NCI-H1105 treated with DMSO at 0.1 percent for 48 hours (cell line): ENCODE measurements around the gene GALNT17.
"Not testable (repeated sequence)": the region's sequence is repeated elsewhere in the genome, so short reads cannot be mapped to it uniquely, and the experiment has no call there.

Source experiments
- DNase-seq: peaks from one replicate; lab custom pipeline; 2025; lab: John Stamatoyannopoulos, UW

Gene GALNT17

DNA sequence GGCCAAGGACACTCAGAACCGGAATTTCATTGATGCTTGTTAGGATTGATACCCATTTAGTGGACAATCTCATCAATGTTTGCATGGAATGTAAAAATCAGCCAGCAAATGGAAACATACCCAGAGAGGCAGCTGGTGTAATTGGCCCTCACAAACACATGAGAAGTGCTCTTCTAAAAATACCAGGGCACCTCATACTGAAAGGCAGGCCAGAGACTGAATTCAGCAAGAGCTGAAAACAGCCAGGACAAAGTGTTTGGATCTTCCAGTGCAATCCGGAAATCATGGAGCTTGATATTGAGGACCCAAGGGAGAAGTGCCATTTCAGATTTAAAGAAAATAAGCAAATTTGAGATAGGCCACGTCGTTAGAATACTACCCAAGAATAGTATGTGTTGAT lies 498.6 kb downstream of the GALNT17 start:
- no peak for DNase-seq

DNA sequence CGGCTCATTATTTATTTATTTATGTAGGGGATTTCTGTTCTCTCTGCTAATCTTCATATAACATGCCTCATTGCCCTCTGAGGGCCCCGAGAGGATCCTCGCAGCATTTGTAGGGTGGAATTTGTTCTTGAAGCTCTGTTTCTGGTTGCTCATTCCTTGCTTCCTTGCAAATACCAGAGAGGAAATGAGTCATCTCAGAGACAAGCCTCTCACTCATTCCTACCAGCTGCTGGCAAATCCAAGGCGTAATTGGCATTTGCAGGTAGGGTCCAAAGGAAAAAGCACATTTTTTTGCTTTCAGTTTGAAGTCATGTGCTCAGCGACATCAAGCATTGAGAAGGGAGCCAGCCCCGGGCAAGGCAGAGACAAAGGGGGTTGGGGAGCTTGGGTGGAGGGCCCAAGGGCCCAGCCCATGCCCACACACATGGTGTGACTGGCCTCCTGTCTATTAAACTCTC lies 501.6 kb downstream of the GALNT17 start:
- DNase-seq, result no peak

DNA sequence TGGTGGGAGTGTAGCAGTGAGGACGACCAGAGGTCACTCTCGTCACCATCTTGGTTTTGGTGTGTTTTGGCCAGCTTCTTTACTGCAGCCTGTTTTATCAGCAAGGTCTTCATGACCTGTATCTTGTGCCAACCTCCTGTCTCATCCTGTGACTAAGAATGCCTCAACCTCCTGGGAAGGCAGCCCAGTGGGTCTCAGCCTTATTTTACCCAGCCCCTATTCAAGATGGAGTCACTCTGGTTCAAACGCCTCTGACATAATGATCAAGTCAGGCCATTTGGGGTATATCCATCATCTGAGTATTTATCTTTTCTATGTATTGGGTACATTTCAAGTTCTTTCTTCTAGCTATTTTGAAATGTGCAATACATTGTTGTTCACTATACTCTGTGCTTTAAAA lies 503.9 kb downstream of the GALNT17 start:
- DNase-seq, result not testable (repeated sequence)

DNA sequence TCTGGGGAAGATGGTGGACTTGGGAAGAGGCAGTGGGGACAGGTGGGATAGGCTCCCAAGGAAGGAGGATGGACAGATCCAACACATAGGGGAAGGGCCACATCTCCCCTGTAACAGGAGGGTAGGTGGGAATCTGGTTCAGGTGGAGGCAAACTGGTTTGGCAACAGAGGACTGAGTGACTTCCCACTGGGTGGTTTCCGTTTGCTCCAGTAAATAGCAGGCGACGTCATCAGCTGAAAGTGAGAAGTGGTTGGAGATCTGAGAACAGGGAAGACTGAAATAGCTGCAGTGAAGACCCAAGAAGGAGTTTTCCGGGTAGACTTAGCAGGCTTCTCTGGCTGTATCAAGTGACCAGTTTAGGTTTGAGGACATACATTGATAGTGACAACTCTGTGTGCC lies 504.4 kb downstream of the GALNT17 start:
- DNase-seq, result no peak

DNA sequence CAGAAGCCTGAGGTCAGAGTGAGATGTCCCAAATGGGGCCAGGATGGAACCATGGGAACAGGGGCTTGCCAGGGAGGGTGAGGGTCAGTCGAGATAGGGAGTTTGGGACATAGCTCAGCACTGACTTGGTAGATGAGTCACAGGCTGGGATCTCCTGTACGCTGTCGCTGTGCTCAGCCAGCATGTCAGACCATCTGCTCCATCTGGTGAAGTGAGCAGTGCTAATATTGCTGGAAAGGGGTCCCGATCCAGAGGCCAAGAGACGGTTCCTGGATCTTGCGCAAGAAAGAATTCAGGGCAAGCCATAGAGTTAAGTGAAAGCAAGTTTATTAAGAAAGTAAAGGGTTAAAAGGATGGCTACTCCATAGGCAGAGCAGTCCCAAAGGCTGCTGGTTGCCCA lies 505.6 kb downstream of the GALNT17 start:
- DNase-seq, result no peak

DNA sequence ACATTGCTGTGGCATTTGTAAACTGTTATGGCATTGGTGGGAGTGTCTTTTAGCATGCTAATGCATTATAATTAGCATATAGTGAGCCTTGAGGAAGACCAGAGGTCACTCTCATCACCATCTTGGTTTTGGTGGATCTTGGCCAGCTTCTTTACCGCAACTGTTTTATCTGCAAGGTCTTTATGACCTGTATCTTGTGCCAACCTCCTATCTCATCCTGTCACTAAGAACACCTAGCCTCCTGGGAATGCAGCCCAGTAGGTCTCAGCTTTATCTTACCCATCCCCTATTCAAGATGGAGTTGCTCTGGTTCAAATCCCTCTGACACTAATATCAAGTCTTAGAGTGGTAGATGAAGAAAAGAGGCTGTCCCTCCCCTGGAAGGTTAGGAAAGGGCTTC lies 506.2 kb downstream of the GALNT17 start:
- no peak for DNase-seq

DNA sequence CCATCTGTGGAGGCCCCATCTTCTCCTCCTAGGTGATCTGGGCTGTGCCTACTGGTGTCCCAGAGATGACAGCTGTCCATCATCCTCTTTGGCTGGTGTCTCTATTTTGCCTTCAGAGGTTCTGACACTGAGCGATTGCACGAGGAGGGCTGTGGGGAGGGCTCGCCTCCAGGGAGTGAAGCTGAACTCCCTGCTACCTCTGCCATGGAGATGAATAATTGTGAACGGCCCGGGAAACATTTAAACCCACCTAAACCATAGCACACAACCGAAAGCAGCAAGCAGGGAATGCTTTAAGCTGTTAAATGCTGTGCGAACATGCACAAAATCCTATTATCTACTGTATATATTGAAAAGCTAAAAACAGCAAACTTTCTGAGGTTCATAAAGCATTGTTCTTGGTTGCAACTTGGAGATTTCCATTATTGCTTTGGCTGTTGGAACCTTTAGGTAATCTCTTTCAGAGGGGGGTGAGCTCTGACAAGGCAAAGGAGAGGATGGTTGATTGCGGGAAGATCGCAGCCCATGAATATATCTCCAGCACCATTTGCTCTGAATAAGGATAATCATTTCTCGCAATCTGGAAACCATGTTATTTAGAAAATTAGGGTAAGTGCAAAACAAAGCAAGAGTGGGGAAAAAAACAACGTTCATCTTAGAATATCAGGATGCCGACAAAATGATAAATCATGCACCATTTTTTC lies 507.6 kb downstream of the GALNT17 start:
- DNase-seq, result no peak

DNA sequence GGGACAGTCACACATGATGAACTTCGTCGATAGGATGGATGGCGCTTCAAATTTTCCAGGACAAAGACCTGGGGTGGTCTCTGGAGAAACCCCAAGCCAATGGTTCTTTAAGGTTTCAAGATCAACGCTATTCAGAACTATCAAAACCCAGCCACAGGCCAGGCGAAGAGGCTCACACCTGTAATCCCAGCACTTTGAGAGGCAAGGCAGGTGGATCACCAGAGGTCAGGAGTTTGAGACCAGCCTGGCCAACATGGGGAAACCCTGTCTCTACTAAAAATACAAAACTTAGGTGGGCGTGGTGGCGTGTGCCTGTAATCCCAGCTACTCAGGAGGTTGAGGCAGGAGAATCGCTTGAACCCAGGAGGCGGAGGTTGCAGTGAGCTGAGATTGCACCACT lies 511.1 kb downstream of the GALNT17 start:
- not testable (repeated sequence) for DNase-seq

DNA sequence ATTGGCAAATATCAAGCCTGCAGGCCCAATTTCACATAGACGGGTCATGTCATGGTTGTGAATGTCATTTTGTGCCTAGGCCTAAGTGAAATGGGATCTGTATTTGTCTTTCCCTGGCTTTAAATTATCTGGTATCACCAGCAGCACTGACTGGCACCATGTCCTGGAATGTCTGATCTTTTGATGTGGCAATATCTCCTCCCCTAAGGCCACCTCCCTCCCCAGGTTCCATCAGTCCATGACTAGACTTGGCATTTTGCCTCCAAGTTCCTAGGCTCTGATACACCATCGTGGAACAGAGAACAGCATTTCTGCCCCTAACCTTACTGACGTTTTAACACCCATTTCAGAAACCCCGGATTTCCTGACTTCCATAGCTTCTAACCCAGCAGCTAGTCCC lies 513.9 kb downstream of the GALNT17 start:
- no peak for DNase-seq

DNA sequence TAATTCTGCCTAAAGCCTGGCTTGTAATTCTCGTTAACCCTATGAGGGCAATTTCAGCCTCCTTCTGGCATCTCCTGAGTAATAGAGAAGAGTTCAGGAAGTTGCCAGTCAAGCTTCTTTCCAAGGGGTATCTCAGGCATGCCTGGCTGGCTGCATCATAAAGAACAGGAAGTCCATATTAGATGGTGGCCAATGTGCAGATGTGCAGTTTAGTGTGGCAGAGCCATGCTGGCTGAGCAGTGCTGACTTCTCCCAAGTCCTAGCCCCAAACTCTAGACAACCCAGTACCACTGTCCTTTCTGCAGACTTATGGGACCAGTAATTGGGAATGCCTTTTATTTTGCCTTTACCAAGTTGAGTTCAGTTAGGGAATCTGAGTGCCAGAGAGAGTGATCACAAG lies 517.9 kb downstream of the GALNT17 start:
- DNase-seq, result no peak

DNA sequence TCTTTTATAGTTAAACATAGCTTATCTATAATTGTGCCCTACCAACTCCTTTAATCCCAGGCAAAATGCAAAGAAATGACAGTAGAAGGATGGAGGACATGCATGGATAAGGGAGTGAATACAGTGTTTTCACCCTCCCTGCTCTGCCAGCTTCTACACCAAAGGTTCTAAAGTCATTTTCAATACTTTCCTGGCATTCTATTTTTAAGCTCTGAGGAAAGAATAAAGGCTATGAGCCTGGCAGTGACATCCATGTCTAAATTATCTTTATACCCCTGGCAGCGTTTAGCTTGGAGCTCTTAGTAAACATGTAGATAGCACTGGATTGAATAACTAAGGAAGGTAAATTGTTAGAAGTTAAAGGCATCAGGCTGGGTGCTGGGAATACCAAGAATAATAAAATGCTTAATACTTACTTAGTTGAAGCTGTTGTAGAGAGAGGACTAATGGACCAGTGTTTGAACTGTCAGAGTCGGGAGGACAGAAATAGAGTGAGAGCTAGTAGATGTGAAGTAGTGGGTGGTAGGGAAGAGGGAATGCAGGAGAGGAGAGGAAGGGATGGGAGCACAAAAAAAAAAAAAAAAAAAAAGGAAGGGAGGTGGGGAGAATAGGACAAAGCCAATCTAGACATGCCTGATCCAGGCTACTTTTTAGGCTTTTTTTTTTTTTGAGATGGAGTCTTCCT lies 518.9 kb downstream of the GALNT17 start:
- no peak for DNase-seq

DNA sequence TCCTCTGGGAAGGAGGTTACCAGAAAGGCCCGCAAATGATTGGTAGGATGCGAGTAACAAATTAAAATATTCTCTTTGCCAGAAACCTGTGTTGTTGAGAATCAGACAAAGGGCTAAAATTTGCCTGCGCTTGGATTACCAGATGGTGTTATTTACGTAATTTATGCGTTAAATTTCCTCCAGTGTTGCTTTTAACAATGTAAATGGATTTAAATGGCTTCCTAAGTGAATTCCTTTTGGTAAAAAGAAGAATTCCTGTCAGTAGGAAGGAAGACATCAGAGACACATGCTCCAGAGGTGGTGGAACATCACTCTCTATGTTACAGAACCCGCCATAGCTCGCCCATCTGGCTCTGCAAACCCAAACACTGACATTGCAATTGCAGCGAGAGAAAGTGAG lies 520.6 kb downstream of the GALNT17 start:
- no peak for DNase-seq

DNA sequence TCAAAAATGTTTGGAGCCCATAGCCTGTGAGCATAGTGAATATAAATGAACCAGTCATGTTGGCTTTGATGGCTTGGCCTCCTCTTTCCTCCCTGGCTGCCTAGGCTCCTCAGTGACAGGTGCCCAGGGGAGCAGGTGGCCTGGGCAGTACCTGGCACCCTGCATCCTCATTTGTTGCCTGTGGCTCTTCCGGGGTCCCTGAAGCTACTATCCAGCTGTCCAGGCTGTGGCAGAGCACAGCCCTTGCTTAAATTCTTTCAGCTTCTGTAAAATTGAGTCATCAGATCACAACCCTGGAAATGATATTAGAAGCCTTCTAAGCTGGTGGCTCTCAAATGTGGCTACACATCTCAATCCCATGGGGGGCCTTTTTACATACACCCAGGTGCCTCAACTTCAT lies 525.4 kb downstream of the GALNT17 start:
- DNase-seq, result no peak

DNA sequence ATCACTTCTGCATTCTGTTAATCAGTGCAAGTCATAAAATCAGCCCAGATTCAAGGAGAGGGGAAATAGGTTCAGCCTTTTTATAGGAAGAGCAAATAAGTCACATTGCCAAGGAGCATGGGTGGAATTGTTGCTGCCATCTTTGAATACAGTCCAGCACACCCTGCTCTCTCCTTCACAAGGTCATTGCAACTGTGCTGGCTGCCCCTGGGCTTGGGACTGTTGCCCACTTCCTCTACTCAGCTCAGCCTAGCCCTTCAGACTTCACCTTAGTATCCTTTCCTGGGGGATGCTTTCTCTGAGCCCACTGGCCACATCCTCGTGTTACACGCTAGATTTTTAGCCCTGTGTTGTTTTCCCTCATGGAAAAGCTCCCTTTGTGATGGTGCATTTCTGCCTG lies 527.7 kb downstream of the GALNT17 start:
- no peak for DNase-seq

DNA sequence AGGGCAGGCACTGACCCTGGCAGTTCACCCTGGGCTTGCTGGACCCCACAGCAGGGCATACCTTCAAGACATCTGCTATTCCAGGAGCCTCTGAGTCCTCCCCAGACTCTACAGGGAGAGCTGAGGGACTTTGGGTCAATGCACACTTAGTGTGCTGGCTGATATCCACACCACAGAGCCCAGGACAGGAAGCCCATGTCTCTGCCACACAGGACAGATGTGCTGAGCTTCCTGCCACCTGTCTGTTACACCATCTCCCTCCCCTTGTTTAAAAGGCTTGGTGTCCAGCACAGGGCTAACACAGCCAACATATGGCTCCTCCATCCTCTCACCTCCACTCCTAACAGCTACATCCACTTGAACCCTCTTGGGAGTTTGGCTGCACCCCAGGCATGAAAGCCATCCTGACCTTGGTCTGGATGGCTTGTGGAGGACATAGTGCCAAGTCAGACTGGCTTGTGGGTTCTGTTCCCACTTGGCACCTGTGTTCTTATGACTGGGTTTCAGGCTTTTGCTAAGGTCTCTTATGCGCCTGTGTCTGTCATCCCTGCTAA lies 529.8 kb downstream of the GALNT17 start:
- no peak for DNase-seq

DNA sequence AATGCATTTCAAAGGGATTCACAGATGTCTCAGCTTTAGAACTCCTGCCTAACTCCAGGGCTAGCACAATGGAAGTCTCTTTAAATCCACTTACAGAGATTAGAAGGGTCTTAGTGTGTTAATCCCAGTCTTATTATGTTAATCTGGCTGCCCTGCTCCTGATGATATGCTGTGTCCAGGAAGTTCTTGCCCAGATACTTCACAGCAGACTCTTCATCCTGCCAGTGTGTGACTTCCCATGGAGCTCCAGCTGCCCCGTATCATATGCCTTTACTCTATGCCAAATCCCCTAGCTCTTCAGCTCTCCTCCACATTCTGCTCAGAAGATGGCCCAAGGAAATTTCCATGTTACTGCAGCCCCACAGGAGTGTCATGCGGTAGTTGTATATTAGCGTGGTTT lies 533.8 kb downstream of the GALNT17 start:
- DNase-seq, result no peak

DNA sequence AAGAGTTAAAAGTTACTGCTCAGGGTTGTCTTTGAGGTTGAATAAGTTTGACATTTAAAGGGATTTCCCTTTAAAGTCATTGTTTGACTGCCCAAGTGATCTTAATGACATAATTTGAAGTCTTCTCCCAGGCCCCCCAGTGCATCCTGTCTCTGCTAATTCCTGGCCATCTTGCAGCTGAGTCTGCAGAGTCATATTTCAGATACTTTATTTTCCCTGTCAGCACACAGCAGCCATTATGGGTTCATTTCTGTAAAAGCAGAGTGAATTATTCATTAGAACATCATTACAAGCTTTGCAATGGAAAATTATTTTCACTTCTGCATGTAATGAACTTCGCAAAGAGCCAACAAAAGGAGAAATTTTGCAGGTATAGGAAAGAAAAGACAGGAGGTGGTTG lies 536.6 kb downstream of the GALNT17 start:
- DNase-seq, result no peak

DNA sequence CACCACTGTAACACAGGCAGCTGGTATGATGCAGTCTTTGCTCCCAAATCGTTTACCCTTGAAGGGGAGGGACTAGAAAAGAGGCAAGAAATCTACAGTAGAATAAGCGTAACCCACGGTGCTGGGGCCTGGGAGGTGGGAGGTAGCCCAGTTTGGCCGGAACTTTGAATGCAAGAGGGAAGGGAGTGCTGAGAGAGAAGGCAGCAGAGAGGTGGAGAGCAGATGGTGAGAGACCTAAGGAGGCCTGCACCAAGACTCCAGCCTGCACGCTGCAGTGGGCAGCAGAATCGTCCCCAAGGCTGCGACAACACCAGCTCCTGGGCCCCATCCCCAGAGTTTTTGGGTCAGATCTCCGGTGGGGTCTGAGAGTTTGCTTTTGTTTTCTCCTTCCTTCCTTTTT lies 547.5 kb downstream of the GALNT17 start:
- no peak for DNase-seq

DNA sequence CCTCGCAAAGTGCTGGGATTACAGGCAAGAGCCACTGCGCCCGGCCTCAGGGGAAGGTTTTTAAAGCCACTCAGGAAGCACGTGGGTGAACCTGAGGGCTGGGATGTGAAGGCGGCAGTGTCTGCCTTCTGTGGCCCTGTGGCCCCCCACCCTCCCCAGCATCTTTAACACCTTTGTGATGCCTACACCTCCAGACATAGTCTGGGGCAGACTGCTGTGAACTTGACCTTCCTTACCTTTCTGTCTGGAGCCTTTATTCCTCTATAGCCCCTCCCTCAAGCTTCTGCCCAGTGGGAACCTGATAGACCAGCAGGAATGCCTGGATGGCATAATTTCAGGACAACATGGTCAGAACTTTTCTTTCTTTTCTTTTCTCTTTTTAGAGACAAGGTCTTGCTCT lies 550.2 kb downstream of the GALNT17 start:
- DNase-seq, result no peak

DNA sequence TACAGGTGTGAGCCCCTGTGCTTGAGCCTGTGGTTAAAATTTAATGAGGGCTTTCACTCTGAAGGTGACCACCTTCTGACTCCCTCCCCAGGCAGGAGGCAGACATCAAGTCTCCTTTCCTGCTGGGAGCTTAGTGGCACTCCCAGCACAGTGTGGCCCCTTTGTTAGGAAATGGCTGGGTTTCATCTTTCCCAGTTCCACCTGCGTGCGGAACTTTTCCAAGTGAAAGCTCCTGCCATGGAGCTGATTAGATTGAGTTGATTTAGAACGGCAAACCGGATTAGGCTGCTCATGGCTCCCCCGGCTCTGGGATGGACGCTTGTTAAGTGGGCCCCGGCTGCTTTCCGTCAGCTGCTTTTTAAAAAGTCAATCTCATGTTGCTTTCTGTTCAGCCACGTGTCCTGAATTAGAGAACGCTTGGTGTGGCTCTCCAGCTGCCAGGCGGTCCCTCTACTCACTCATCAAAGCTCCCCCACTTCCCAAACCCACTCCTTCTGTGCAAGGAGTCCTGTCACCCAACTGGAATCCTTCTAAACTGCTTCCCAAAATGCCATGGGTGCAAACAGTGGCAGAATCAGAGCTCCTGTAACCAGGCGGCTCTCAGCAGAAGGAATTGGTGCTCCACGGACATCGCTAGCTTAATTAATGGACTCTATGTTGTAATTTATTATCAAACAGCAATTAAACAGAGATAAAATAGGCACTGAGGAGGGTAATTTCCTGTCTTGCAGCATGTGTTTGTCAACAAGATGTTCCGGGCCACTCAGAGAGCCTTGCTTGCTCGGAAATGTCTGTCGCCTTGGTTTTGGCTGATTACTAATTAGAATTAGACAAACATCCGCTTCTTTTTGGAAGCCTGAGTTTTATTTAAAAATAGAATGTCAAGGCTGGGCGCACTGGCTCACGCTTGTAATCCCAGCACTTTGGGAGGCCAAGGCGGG lies 551.2 kb downstream of the GALNT17 start:
- DNase-seq, result no peak

DNA sequence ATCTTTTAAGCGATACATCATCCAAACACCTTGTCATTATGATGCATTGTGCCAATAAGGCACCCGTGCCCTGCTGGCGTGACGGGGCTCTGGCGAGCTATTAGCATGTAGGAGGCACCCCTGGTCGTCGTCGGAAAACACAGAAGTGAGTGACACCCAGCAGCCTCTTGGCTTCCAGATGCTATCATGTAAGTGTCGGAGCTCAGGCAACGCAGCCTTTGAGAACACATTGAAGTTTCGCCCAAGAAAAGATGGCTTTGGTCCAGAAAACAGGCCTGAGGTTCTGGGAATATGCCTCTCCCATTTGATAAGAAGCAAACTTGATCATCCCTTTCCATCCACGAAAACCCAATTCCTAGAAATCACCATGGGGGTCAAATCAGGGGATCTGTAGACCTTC lies 555.3 kb downstream of the GALNT17 start:
- DNase-seq, result no peak

DNA sequence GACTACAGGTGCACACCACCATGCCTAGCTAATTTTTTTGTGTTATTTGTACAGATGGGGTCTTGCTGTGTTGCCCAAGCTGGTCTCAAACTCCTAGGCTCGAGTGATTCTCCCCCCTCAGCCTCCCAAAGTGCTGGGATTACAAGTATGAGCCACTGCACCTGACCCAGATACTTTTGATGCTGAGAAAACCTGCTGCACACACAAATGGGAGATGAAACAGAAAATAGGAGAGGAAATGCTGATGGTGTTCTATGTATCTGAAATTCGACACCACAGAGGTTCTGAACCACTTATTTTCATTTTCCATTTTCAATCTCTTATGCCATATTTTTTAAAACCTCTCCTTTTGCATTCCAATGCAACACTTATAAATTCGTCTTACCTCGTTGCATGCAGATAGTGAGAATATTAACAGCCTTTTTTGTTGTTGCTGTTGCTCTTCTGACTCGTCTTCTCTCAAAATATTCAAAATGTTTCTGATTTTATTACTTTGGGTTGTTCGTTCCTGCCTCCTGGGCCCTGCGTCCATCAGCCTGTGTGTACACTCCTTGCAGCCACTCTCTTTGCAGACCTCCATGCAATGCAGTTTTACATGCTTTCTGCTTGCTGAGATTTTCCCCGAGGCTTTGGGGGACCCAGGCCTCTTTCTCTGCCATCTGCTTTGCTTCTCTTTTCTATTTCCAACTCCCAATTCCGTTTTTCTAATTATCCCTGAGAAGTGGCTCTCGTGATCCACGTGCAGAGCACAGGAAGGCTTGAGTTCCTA lies 556.1 kb downstream of the GALNT17 start:
- no peak for DNase-seq
